Measurements from ENCODE around the gene TSPAN11. TPM values are rescaled to one million over a fixed set of nuclear protein-coding genes. Genes with fewer than 3 reads are reported as not detected.
A peak's percentile ranks its signal among the peaks of the same experiment; 100 is the strongest.

The TSPAN11 gene
- polyA plus RNA-seq, 4 donors = 4.1 to 6.0 (median 5.3) TPM

DNA sequence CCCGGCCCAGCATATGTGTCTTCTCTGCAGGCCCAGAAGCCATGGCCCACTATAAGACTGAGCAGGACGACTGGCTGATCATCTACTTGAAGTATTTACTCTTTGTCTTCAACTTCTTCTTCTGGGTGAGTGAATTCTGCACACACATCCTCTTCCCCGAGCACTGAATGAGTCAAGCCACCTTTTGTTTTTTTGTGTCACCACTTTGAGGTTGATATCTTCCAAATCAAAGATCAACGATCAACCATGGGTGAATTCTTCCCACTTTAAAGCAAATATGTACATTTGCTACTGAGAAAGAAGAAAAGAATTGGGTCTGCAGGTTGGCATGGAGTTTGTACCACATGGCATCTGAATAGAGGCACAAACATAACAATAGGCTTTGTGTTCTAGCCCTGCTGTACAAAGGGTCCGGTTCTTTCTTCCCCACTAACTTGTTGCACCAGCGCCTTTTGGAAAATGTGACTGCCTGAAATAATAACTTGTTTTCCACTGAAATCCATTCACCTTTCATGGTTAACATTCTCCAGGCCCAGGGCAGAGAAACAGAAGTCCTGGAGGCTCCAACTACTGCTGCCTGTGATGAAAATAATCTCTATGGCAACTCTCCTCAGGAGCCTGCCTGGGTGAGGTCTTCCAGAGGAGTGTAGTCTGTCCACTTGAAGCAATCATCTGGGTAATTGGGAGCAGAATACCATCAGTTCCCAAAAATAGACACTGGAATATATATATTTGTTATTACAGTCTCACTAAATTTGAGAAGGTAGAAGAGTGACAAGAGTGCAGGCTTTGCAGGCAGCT is 27.6 kb downstream of the TSPAN11 start:
- no peak for DNase-seq (ENCODE audit: low read depth in 4 of 4, low spot score in 2 of 4)

GRCh38 chr12:30955214-30955613 is 28.7 kb downstream of the TSPAN11 start:
- DNase-seq (ENCODE audit: low read depth in 4 of 4, low spot score in 2 of 4) = no peak

- DNase-seq (ENCODE audit: low read depth in 4 of 4, low spot score in 2 of 4) = no peak
Observed at GRCh38 chr12:30959110-30959710, 32.7 kb downstream of the TSPAN11 start.

GRCh38 chr12:30959778-30960177 is 33.2 kb downstream of the TSPAN11 start:
- no peak for DNase-seq (ENCODE audit: low read depth in 4 of 4, low spot score in 2 of 4)

GRCh38 chr12:30961030-30961429 is 34.5 kb downstream of the TSPAN11 start:
- no peak for DNase-seq (ENCODE audit: low read depth in 4 of 4, low spot score in 2 of 4)

DNA sequence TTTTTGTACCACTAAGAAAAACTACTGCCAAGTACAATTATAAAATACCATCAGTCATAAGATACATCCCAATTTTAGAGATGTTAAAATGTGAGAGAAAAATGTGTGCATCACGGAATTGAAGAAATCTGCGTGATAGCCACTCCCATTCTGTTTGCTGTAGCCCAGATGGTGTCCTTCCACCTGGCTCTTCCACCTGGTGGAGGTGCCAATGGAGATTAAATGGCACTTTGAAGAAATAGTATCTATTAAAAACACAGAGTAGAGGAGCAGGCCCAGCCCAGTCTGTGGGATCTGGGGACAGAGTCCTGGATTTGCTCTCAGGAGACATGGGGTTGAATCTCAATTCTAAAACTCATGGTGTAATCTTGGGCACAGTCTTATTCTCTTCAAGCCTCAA is 35.5 kb downstream of the TSPAN11 start:
- no peak for DNase-seq (ENCODE audit: low read depth in 4 of 4, low spot score in 2 of 4)

- no peak for DNase-seq (ENCODE audit: low read depth in 4 of 4, low spot score in 2 of 4)
Observed at GRCh38 chr12:30963709-30964564, 37.4 kb downstream of the TSPAN11 start.

- no peak for DNase-seq (ENCODE audit: low read depth in 4 of 4, low spot score in 2 of 4)
Observed at GRCh38 chr12:30964896-30965612, 38.5 kb downstream of the TSPAN11 start.

- DNase-seq (ENCODE audit: low read depth in 4 of 4, low spot score in 2 of 4) = no peak
Observed at GRCh38 chr12:30965613-30965985, 39.1 kb downstream of the TSPAN11 start.

DNA sequence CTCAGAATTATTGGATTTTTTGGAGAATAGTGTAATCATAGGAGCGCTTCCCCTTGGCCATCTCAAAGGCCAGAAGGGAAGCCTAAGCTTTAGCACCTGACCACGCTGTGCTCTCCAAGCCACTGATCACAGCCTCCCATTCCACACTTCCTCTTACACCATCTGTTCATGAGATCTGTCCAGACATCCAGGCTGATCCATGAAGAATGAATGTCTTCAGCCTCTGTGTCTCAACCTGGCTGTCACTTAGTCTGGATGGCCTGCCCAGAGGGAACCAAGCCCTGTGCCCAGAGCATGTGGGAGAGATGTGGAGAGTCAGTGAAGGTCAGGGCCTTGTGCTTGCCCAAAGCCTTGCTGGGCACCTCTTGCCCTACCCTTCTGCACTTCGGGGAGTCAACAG is 40.5 kb downstream of the TSPAN11 start:
- DNase-seq (ENCODE audit: low read depth in 4 of 4, low spot score in 2 of 4) = no peak

DNA sequence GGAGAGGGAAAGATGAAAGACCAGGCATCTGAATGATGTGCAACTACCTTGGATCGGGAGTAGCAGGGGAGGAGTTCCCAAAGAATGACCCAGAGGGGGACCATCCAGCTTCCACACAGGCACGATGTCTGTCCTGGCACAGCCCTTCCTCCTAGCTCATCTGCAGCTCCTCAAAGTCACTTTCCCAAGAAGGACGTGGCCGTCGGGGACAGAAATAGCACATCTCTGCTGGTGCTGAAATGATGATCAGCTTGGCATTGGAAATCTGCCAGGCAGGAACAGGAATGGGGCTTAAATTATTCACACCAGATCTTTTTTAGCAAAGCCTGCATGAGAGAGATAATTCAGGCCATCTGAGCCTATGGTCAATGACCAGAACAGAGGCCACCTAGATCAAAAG is 41.7 kb downstream of the TSPAN11 start:
- no peak for DNase-seq (ENCODE audit: low read depth in 4 of 4, low spot score in 2 of 4)

- no peak for DNase-seq (ENCODE audit: low read depth in 4 of 4, low spot score in 2 of 4)
Observed at GRCh38 chr12:30969006-30969405, 42.5 kb downstream of the TSPAN11 start.

GRCh38 chr12:30969606-30970395 is 43.3 kb downstream of the TSPAN11 start:
- DNase-seq (ENCODE audit: low read depth in 4 of 4, low spot score in 2 of 4) = no peak

- DNase-seq (ENCODE audit: low read depth in 4 of 4, low spot score in 2 of 4) = peak in 2 of 4 donors; percentile 44 to 55
Observed at GRCh38 chr12:30970559-30971197, 44.1 kb downstream of the TSPAN11 start.

DNA sequence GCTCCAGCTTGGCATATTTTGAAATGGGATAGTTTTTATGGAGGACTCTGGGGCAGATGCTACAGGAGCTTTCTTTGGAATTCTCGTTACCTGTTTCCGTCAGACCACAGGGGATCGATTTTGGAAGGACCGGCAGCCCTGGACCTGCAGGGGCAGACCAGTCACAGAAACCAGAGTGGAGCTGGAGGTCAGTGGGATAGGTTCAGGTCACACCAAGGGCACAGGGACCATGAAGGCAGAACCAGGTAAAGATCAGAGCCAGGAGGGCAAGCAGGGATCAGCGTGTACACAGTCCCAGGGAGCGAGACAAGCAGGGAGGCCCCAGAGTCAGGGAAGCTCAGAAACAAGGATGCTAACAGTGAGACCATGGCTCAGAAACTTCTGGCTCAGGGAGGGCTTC is 45.5 kb downstream of the TSPAN11 start:
- DNase-seq (ENCODE audit: low read depth in 4 of 4, low spot score in 2 of 4) = no peak

GRCh38 chr12:30973175-30973574 is 46.6 kb downstream of the TSPAN11 start:
- no peak for DNase-seq (ENCODE audit: low read depth in 4 of 4, low spot score in 2 of 4)

DNA sequence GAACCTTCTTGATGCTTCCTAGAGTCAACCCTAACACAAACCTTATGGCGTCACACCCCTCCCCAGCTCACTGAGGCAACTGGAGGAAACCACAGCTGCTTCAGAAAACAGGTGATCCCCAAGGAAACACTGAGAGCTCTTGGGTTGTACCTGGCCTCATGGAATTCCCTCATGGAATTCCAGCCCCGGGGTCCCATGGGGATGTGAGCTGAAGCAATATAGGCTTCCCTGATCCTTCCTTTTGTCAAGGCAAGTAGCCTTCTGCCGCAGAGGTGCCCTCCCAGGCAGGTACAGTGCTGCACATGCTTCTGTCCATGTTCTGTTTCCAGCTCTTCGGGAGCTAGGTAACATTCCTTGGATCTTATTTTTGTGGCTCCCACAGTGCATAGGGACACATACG is 47.3 kb downstream of the TSPAN11 start:
- DNase-seq (ENCODE audit: low read depth in 4 of 4, low spot score in 2 of 4) = no peak

DNA sequence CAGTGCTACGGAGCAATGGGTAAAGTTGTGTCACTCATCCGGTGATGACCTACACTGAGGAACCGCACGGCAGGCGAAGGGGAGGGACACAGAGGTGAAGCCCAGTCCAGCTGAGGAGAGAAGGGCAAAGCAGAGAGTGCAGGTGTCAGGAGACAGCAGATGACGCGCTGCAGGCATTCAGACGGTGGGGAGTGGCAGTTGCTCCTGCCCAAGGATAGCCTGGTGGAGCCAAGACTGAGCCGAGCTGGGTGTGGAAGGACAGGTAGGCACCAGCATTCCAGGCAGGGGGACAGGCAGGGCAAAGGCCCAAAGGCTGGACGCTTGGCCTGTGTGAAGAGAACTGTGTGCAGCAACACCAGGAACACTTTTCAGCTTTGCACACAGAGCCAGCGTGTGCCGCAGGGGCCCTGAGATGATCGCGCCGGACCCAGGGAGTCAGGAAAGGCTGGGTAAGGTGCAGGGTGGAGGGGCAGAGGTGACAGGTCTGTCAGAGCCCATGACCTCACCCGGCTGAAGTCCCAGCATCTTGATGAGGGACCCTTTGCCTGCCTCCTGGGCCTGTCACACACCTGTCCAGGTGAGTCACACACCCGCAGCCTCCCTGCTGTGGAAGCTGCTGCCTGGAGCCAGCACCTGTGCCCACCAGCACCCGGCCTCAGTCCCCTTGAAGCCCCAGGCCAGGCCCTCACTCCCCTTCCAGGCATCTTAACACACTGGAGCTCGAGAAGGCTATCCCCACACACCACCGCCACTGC is 48.4 kb downstream of the TSPAN11 start:
- DNase-seq (ENCODE audit: low read depth in 4 of 4, low spot score in 2 of 4) = no peak

DNA sequence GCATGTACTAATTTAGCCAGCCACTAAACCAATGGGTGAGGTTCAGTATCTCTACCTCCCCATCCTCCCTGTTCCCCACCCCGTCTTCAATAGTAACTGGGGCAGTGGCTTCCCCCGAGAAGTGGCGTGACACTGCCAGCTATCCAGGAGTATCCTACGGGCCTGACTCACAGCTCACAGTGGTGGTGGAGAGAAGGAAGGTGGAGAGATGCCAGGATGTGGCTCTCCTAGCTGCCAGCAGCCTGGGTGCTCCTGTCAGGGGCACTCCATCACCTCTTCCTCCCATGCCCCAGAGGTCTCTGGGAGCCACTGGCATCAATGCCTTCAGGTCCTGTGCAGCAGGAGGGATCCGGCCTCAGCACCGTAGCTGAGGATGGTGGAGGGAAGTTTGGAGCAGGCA is 49.0 kb downstream of the TSPAN11 start:
- DNase-seq (ENCODE audit: low read depth in 4 of 4, low spot score in 2 of 4) = no peak

All from left renal cortex interstitium (tissue), 4 donors.